GM12872 (cell line): Measurements from ENCODE around the gene ALK.

Experiments used
- TF ChIP-seq, protein P1 (sequence below): IDR thresholded peaks from 3 replicates; pipeline ENCODE4 v1.5.1; 2011; ENCODE audit warnings: low read depth, mild to moderate bottlenecking, low read length, moderate library complexity; ENCODE audit not compliant: insufficient read depth

Gene ALK

GRCh38 chr2:29187926-29188325 is 733.5 kb downstream of the ALK start:
- TF ChIP-seq, protein P1, sequence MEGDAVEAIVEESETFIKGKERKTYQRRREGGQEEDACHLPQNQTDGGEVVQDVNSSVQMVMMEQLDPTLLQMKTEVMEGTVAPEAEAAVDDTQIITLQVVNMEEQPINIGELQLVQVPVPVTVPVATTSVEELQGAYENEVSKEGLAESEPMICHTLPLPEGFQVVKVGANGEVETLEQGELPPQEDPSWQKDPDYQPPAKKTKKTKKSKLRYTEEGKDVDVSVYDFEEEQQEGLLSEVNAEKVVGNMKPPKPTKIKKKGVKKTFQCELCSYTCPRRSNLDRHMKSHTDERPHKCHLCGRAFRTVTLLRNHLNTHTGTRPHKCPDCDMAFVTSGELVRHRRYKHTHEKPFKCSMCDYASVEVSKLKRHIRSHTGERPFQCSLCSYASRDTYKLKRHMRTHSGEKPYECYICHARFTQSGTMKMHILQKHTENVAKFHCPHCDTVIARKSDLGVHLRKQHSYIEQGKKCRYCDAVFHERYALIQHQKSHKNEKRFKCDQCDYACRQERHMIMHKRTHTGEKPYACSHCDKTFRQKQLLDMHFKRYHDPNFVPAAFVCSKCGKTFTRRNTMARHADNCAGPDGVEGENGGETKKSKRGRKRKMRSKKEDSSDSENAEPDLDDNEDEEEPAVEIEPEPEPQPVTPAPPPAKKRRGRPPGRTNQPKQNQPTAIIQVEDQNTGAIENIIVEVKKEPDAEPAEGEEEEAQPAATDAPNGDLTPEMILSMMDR, result no peak

DNA sequence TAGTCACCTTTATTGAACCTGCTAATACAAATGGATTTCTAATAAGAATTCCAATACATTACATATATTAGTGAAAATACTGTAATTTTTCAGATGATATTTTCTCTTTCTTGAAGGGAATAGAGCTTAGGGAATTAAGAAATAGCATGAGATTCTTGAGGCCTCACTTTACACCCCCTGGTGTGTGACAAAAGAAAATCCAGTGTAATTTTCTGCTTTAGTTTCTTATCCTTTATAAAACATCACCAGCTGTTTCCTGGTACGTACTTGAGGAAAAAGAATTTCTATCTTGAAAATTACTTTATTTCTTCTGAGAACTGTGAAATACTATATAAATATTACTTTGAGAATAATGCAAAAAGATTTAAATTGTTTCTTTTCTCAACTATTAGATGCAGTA is 734.6 kb downstream of the ALK start:
- TF ChIP-seq, protein P1, result no peak

DNA sequence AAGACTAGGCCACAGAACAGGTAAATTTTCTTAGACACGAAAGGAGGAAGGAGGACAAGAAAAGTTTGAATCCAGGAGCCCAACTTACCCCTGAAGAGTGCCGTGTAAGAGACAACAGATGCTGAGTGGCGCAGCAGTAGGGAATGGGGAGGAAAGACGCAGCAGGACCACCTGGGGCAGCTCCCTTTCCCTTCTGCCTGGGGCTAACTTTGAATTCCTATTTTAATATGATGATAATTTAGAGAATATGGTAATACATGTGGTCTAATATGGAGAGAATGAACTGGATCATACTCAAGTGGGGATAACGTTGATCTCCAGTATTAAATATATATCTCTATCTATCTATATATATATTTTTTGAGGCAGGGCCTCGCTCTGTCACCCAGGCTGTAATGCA is 736.9 kb downstream of the ALK start:
- TF ChIP-seq, protein P1, result no peak

- TF ChIP-seq, protein P1, result no peak
These were observed 738.5 kb downstream of the ALK start for GRCh38 chr2:29182920-29183319.

- TF ChIP-seq, protein P1, result no peak
These were observed 739.1 kb downstream of the ALK start for GRCh38 chr2:29182334-29182733.

DNA sequence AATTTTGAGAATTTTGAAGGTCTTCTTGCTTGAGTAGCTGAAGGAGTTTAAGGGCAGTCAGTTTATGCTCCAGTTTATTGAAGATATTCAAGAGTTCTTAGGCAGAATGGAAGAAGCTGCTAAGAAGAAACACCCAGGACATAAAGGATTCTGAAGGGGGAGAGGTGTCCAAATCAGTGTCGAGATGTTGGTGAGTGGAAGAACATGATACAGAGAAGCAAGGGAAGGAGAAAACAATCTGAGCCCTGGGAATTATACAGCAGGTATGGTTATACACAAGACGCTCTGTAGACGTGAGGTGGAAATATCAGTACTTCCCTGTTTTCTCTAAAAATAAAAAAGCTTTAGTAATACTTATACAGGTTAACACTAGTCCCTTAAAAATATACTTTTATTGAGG is 746.0 kb downstream of the ALK start:
- TF ChIP-seq, protein P1, result no peak

DNA sequence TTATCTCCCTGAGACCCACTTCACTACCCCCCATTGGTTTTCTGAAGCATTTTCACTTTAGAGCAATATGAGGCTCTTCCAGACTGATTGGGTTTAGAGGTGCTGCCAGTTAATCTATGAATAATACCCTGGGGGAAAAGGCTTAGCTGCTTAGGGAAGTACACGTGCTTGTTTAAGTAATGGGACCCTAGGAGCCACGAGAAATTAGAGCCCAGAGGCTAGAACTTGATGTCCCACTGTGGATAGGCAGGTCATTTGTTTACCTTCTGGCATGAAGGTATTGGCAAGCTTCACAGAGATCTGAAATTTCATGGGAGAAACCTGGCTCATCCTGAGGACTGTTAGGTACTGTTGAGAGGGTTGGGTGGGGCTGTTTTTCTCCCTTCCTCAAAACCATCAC is 746.4 kb downstream of the ALK start:
- TF ChIP-seq, protein P1, result no peak

DNA sequence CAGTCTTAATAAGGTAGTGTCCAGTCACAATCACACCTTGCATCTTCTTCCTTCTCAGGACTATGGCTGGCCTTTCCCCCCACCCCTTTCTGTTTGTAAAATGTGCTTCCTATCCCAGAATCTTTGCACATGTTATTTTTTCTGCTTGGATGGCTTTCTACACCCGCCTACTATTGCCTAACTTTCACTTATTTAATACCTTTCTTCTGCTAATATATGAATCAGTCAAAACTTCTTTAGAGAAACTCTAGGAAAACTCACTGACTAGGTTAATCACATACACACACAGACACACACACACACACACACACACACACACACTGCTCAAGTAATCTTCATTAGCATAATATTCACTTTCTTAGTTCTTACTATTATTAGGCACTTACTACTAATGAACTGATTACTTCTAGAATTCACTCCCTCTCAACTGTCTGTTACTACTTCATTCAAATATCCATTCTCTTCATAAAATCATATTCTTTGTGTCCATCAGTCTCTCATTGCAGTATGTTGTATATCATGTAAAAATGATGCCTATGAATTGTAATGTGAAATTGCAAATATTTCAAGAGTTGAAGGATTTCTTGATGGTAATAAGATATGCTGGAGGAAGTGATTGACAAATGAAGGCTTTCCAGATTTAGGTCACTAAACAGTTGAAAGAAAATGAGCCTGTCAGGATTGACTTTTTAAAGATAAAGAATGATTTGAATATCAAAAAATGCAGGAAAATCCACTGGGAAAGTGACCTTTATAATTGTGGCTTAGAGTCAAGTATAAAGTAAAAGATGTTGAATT is 754.9 kb downstream of the ALK start:
- TF ChIP-seq, protein P1, result no peak
